HUES6 (cell line): Measurements from ENCODE around the gene SIX3.

Experiments
- H3K27ac ChIP-seq: 2 replicates; pipeline ENCODE4 v1.7.0; 2013; ENCODE audit warnings: low read depth, mild to moderate bottlenecking, low read length, inconsistent platforms
- H3K27me3 ChIP-seq: 2 replicates; pipeline ENCODE4 v1.6.1; 2013; ENCODE audit warnings: low read length; ENCODE audit not compliant: control insufficient read depth, insufficient read depth
- H3K36me3 ChIP-seq: 2 replicates; pipeline ENCODE4 v1.6.1; 2013; ENCODE audit warnings: low read length; ENCODE audit not compliant: control insufficient read depth, insufficient read depth
- H3K4me1 ChIP-seq: 2 replicates; pipeline ENCODE4 v1.6.1; 2013; ENCODE audit warnings: low read length; ENCODE audit not compliant: control insufficient read depth, insufficient read depth
- H3K4me3 ChIP-seq: 2 replicates; pipeline ENCODE4 v1.5.1; 2013; ENCODE audit warnings: low read depth, low read length
- H3K9ac ChIP-seq: one replicate; pipeline ENCODE4 v1.6.1; 2013; ENCODE audit warnings: mild to moderate bottlenecking, low read length
- H3K9me3 ChIP-seq: 2 replicates; pipeline ENCODE4 v1.6.1; 2013; ENCODE audit warnings: low read depth, low read length; ENCODE audit not compliant: control insufficient read depth, insufficient read depth

Gene SIX3

GRCh38 chr2:44944952-44945612, 3.6 kb downstream of the SIX3 start:
- Histone ChIP-seq H3K36me3 (no peaks in the 10 kb centered on the region), H3K4me1 (peaks cover 61% of the 10 kb centered on the region), H3K9ac (no peak overlapping the region), H3K9me3 (no peaks in the 10 kb centered on the region), H3K27me3 (peaks cover 100% of the 10 kb centered on the region), H3K27ac (no peak overlapping the region), H3K4me3 (peak overlapping the region; percentile 52; the same call in 1 of the 2 replicates)

- Histone ChIP-seq H3K9ac (no peak overlapping the region), H3K27ac (no peak overlapping the region), H3K36me3 (no peaks in the 10 kb centered on the region), H3K9me3 (no peaks in the 10 kb centered on the region), H3K27me3 (peaks cover 100% of the 10 kb centered on the region), H3K4me1 (peaks cover 58% of the 10 kb centered on the region), H3K4me3 (peak overlapping the region; percentile 17; the same call in 1 of the 2 replicates)
Observed at GRCh38 chr2:44945676-44946371, 4.3 kb downstream of the SIX3 start.

GRCh38 chr2:44946372-44947027, 5.0 kb downstream of the SIX3 start:
- no peaks in the 10 kb centered on the region for H3K36me3 ChIP-seq
- H3K27ac ChIP-seq: no peak overlapping the region
- H3K9me3 ChIP-seq: no peaks in the 10 kb centered on the region
- H3K9ac ChIP-seq: no peak overlapping the region
- H3K27me3 ChIP-seq: peaks cover 100% of the 10 kb centered on the region
- peaks cover 53% of the 10 kb centered on the region for H3K4me1 ChIP-seq
- H3K4me3 ChIP-seq: peak overlapping the region; percentile 17; the same call in 1 of the 2 replicates

GRCh38 chr2:44947028-44947375, 5.5 kb downstream of the SIX3 start:
- Histone ChIP-seq H3K9ac (no peak overlapping the region), H3K36me3 (no peaks in the 10 kb centered on the region), H3K27me3 (peaks cover 100% of the 10 kb centered on the region), H3K9me3 (no peaks in the 10 kb centered on the region), H3K4me1 (peaks cover 53% of the 10 kb centered on the region), H3K27ac (no peak overlapping the region), H3K4me3 (no peak overlapping the region)

GRCh38 chr2:44948565-44949328, 7.2 kb downstream of the SIX3 start:
- Histone ChIP-seq H3K27me3 (peaks cover 100% of the 10 kb centered on the region), H3K27ac (no peak overlapping the region), H3K9me3 (no peaks in the 10 kb centered on the region), H3K4me3 (peak overlapping the region; percentile 52), H3K36me3 (no peaks in the 10 kb centered on the region), H3K9ac (no peak overlapping the region), H3K4me1 (peaks cover 50% of the 10 kb centered on the region)

- H3K36me3 ChIP-seq: no peaks in the 10 kb centered on the region
- H3K9me3 ChIP-seq: no peaks in the 10 kb centered on the region
- no peak overlapping the region for H3K9ac ChIP-seq
- peaks cover 54% of the 10 kb centered on the region for H3K4me1 ChIP-seq
- H3K4me3 ChIP-seq: peak overlapping the region; percentile 52
- H3K27ac ChIP-seq: no peak overlapping the region
- peaks cover 100% of the 10 kb centered on the region for H3K27me3 ChIP-seq
Observed at GRCh38 chr2:44949329-44950151, 8.0 kb downstream of the SIX3 start.

GRCh38 chr2:44950646-44951045, 9.1 kb downstream of the SIX3 start:
- Histone ChIP-seq H3K9me3 (no peaks in the 10 kb centered on the region), H3K27me3 (peaks cover 100% of the 10 kb centered on the region), H3K27ac (no peak overlapping the region), H3K36me3 (no peaks in the 10 kb centered on the region), H3K9ac (no peak overlapping the region), H3K4me3 (no peak overlapping the region), H3K4me1 (peaks cover 60% of the 10 kb centered on the region)

GRCh38 chr2:44951124-44951523, 9.6 kb downstream of the SIX3 start:
- no peak overlapping the region for H3K9ac ChIP-seq
- no peaks in the 10 kb centered on the region for H3K36me3 ChIP-seq
- H3K4me1 ChIP-seq: peaks cover 60% of the 10 kb centered on the region
- H3K4me3 ChIP-seq: no peak overlapping the region
- peaks cover 100% of the 10 kb centered on the region for H3K27me3 ChIP-seq
- H3K9me3 ChIP-seq: no peaks in the 10 kb centered on the region
- no peak overlapping the region for H3K27ac ChIP-seq

GRCh38 chr2:44951714-44952113, 10.2 kb downstream of the SIX3 start:
- Histone ChIP-seq H3K27ac (no peak overlapping the region), H3K9ac (no peak overlapping the region), H3K4me1 (peaks cover 60% of the 10 kb centered on the region), H3K27me3 (peaks cover 100% of the 10 kb centered on the region), H3K36me3 (no peaks in the 10 kb centered on the region), H3K9me3 (no peaks in the 10 kb centered on the region), H3K4me3 (peak overlapping the region; percentile 50)

GRCh38 chr2:44952143-44952805, 10.8 kb downstream of the SIX3 start:
- Histone ChIP-seq H3K9me3 (no peaks in the 10 kb centered on the region), H3K36me3 (no peaks in the 10 kb centered on the region), H3K27ac (no peak overlapping the region), H3K27me3 (peaks cover 100% of the 10 kb centered on the region), H3K9ac (no peak overlapping the region), H3K4me1 (peaks cover 57% of the 10 kb centered on the region), H3K4me3 (peak overlapping the region; percentile 50)
